Measurements from ENCODE around the gene SLC2A1. TPM values are rescaled to one million over a fixed set of nuclear protein-coding genes. Genes with fewer than 3 reads are reported as not detected.

SLC2A1 gene
- total RNA-seq, 6 experiments from 2014 or later, result 89.7 to 174 (median 105) TPM

GRCh38 chr1:42886046-42886739 lies 72.5 kb downstream of the SLC2A1 start:
- H3K27ac Mint-ChIP-seq, result no peak overlapping the region

DNA sequence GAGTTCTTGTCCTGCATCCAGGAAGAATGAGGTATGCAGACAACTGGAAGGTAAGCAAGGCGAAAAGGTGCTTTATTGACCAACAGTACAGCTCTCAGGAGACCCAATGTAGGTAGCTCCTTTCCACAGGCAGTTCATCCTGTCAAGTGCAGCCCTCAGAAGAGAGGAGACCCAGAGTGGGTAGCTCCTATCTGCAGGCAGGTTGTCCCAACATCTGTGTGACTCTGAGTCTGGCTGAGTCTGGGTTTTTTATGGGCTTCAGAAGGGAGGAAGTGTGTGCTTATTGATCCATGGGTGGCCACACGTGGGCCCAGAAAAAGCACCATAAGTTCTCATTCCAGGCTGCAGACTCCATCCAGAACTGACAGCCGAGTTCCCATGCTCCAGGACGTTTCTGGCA lies 78.3 kb downstream of the SLC2A1 start:
- Mint-ChIP-seq H3K4me1 (ENCODE audit: low read depth) (no peaks in the 10 kb centered on the region), H3K27ac (no peak overlapping the region), H3K36me3 (ENCODE audit: low read depth) (no peaks in the 10 kb centered on the region), H3K27me3 (ENCODE audit: insufficient read depth) (peaks cover 28% of the 10 kb centered on the region), H3K4me3 (no peak overlapping the region), H3K9me3 (no peaks in the 10 kb centered on the region)
- no peak for DNase-seq
- TF ChIP-seq, protein P1, sequence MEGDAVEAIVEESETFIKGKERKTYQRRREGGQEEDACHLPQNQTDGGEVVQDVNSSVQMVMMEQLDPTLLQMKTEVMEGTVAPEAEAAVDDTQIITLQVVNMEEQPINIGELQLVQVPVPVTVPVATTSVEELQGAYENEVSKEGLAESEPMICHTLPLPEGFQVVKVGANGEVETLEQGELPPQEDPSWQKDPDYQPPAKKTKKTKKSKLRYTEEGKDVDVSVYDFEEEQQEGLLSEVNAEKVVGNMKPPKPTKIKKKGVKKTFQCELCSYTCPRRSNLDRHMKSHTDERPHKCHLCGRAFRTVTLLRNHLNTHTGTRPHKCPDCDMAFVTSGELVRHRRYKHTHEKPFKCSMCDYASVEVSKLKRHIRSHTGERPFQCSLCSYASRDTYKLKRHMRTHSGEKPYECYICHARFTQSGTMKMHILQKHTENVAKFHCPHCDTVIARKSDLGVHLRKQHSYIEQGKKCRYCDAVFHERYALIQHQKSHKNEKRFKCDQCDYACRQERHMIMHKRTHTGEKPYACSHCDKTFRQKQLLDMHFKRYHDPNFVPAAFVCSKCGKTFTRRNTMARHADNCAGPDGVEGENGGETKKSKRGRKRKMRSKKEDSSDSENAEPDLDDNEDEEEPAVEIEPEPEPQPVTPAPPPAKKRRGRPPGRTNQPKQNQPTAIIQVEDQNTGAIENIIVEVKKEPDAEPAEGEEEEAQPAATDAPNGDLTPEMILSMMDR (IDR thresholded peaks at IDR 0.05), result no peak

More at GRCh38 chr1:42886046-42886739, 72.5 kb downstream of the SLC2A1 start:
- no peak overlapping the region for H3K4me3 Mint-ChIP-seq
- TF ChIP-seq, protein P1 (IDR thresholded peaks at IDR 0.05), result no peak
- no peaks in the 10 kb centered on the region for H3K4me1 Mint-ChIP-seq (ENCODE audit: low read depth)
- H3K36me3 Mint-ChIP-seq (ENCODE audit: low read depth), result no peaks in the 10 kb centered on the region
- DNase-seq, result no peak
- peaks cover 14% of the 10 kb centered on the region for H3K27me3 Mint-ChIP-seq (ENCODE audit: insufficient read depth)
- no peaks in the 10 kb centered on the region for H3K9me3 Mint-ChIP-seq

DNA sequence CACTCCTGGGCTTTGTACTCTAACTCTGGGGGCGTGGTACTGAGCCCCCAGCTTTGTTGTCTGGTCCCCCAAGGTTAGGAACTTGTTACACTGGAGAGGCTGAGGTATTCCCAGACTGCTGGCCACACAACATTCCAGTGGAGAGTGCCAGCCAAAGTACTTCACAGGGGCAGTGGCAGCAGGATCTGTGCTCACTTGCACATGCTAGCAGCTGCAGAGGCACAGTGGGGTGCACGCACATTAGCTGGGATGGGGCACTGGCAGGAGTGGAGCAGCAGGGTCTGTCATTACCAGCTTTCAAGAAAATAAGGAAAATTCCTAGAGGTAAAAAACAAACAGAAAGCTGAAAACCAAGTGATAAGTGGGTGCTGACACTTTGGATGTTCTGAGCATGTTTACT lies 81.3 kb downstream of the SLC2A1 start:
- Mint-ChIP-seq H3K4me1 (ENCODE audit: low read depth) (no peaks in the 10 kb centered on the region), H3K27ac (no peak overlapping the region), H3K9me3 (no peaks in the 10 kb centered on the region; the same call in none of the 2 replicates), H3K36me3 (ENCODE audit: low read depth) (no peaks in the 10 kb centered on the region), H3K4me3 (no peak overlapping the region), H3K27me3 (ENCODE audit: insufficient read depth) (peaks cover 27% of the 10 kb centered on the region)
- TF ChIP-seq, protein P1 (IDR thresholded peaks at IDR 0.05), result no peak
- no peak for DNase-seq

- Mint-ChIP-seq H3K4me3 (no peak overlapping the region), H3K9me3 (no peaks in the 10 kb centered on the region; the same call in none of the 2 replicates), H3K27ac (no peak overlapping the region), H3K27me3 (ENCODE audit: insufficient read depth) (peaks cover 25% of the 10 kb centered on the region), H3K4me1 (ENCODE audit: low read depth) (no peaks in the 10 kb centered on the region), H3K36me3 (ENCODE audit: low read depth) (no peaks in the 10 kb centered on the region)
- TF ChIP-seq, protein P1 (IDR thresholded peaks at IDR 0.05), result no peak
- DNase-seq, result no peak
These were observed 82.7 kb downstream of the SLC2A1 start for GRCh38 chr1:42876009-42876408.

Other genes with a start within 250 kb of the SLC2A1 start
- not detected for gene CLDN19, start 218.6 kb downstream of the SLC2A1 start, total RNA-seq (2021; fragmentation: NEBNext Ultra II Directional; extraction: Animal tissue kit (Norgen Biotek cat#: 25700))
- 100 to 1,000 TPM; 115 to 169 (median 126) TPM for gene P3H1, start 191.8 kb downstream of the SLC2A1 start, total RNA-seq (2021; fragmentation: NEBNext Ultra II Directional; extraction: Animal tissue kit (Norgen Biotek cat#: 25700))
- 1 to 10 TPM; 4.9 to 8.8 (median 6.0) TPM for gene C1orf50, start 191.6 kb downstream of the SLC2A1 start, total RNA-seq (2021; fragmentation: NEBNext Ultra II Directional; extraction: Animal tissue kit (Norgen Biotek cat#: 25700))
- gene TMEM269, start 173.9 kb downstream of the SLC2A1 start, total RNA-seq (2021; fragmentation: NEBNext Ultra II Directional; extraction: Animal tissue kit (Norgen Biotek cat#: 25700)), result not detected
- gene ERMAP, start 141.7 kb downstream of the SLC2A1 start, total RNA-seq (2021; fragmentation: NEBNext Ultra II Directional; extraction: Animal tissue kit (Norgen Biotek cat#: 25700)), result 10 to 100 TPM in 3 of 6 experiments, 1 to 10 TPM in 3; 8.9 to 12.3 (median 10.4) TPM
- gene SVBP, start 141.5 kb downstream of the SLC2A1 start, total RNA-seq (2021; fragmentation: NEBNext Ultra II Directional; extraction: Animal tissue kit (Norgen Biotek cat#: 25700)), result 10 to 100 TPM in 5 of 6 experiments, 1 to 10 TPM in 1; 9.6 to 17.8 (median 14.7) TPM
- gene ZNF691, start 112.3 kb downstream of the SLC2A1 start, total RNA-seq (2021; fragmentation: NEBNext Ultra II Directional; extraction: Animal tissue kit (Norgen Biotek cat#: 25700)), result 1 to 10 TPM; 4.3 to 5.8 (median 5.4) TPM
- 100 to 1,000 TPM; 107 to 146 (median 134) TPM for gene EBNA1BP2, start 213.4 kb upstream of the SLC2A1 start, total RNA-seq (2021; fragmentation: NEBNext Ultra II Directional; extraction: Animal tissue kit (Norgen Biotek cat#: 25700))
- under 1 TPM; 0.14 to 0.75 (median 0.19) TPM for gene CFAP57, start 213.5 kb upstream of the SLC2A1 start, total RNA-seq (2021; fragmentation: NEBNext Ultra II Directional; extraction: Animal tissue kit (Norgen Biotek cat#: 25700))

Data from HFFc6 (cell line).